Neural cell (in vitro differentiated cells): Measurements from ENCODE around the gene SPOCK3. TPM values are rescaled to one million over a fixed set of nuclear protein-coding genes. Genes with fewer than 3 reads are reported as not detected.

ENCODE experiments used
- H2AFZ ChIP-seq: fragments of 200-600, 300-800 bp; sonication (generic), shearing (Covaris generic); 2 replicates; pipeline ENCODE4 v1.6.0; 2014; ENCODE audit warnings: low read depth, mild to moderate bottlenecking, antibody characterized with exemption, low read length, moderate library complexity
- H3F3A ChIP-seq: fragments of 200-600 bp; shearing (Covaris generic); 2 replicates; pipeline ENCODE4 v1.6.1; 2016; ENCODE audit warnings: mild to moderate bottlenecking, moderate library complexity, mixed read lengths, antibody characterized with exemption, low read length; ENCODE audit not compliant: insufficient read depth, poor library complexity, severe bottlenecking
- H3K27ac ChIP-seq: fragments of 200-600, 300-800 bp; sonication (generic), shearing (Covaris generic); 2 replicates; pipeline ENCODE4 v1.5.1; 2014; ENCODE audit warnings: mild to moderate bottlenecking, low read length, moderate library complexity
- H3K27me3 ChIP-seq: fragments of 300-800, 200-600 bp; sonication (generic), shearing (Covaris generic); 2 replicates; pipeline ENCODE4 v1.6.0; 2014; ENCODE audit warnings: mild to moderate bottlenecking, low read depth, low read length, moderate library complexity; ENCODE audit not compliant: insufficient read depth
- H3K36me3 ChIP-seq: fragments of 300-800, 200-600 bp; sonication (generic), shearing (Covaris generic); 2 replicates; pipeline ENCODE4 v1.5.1; 2014; ENCODE audit warnings: mild to moderate bottlenecking, antibody characterized with exemption, low read length, moderate library complexity; ENCODE audit not compliant: insufficient read depth
- H3K4me2 ChIP-seq: fragments of 300-800, 200-600 bp; sonication (generic), shearing (Covaris generic); 2 replicates; pipeline ENCODE4 v1.6.0; 2014; ENCODE audit warnings: mild to moderate bottlenecking, low read length
- H3K4me3 ChIP-seq: fragments of 300-800, 200-600 bp; sonication (generic), shearing (Covaris generic); 2 replicates; pipeline ENCODE4 v1.5.1; 2014; ENCODE audit warnings: mild to moderate bottlenecking, low read length, moderate library complexity
- H3K79me2 ChIP-seq: fragments of 200-600 bp; shearing (Covaris generic); replicated peaks from 2 replicates; pipeline ENCODE4 v1.6.0; 2014; ENCODE audit warnings: mild to moderate bottlenecking, low read length, moderate library complexity; ENCODE audit not compliant: insufficient read depth
- H3K9ac ChIP-seq: fragments of 300-800, 200-600 bp; sonication (generic), shearing (Covaris generic); 2 replicates; pipeline ENCODE4 v1.6.1; 2016; ENCODE audit warnings: mild to moderate bottlenecking, low read length, mixed read lengths
- H3K9me2 ChIP-seq: fragments of 200-600 bp; shearing (Covaris generic); 2 replicates; pipeline ENCODE4 v1.6.1; 2016; ENCODE audit warnings: mild to moderate bottlenecking, low read length, mixed read lengths; ENCODE audit not compliant: insufficient read depth
- H3K9me3 ChIP-seq: fragments of 200-600, 300-800 bp; sonication (generic), shearing (Covaris generic); 2 replicates; pipeline ENCODE4 v1.6.1; 2016; ENCODE audit warnings: mild to moderate bottlenecking, mixed run types, low read length, moderate library complexity, mixed read lengths
- H4K20me1 ChIP-seq: fragments of 200-600 bp; shearing (Covaris generic); 2 replicates; pipeline ENCODE4 v1.6.1; 2016; ENCODE audit warnings: mild to moderate bottlenecking, mixed run types; ENCODE audit not compliant: insufficient read depth
- EP300 ChIP-seq: fragments of 450-650 bp; conservative IDR thresholded peaks from 2 replicates; pipeline ENCODE4 v1.6.1; 2014; ENCODE audit warnings: antibody characterized with exemption, mild to moderate bottlenecking, moderate library complexity; ENCODE audit not compliant: poor library complexity, severe bottlenecking
- EZH2 ChIP-seq: fragments of 200-600, 300-800 bp; shearing (Covaris generic), sonication (generic); IDR thresholded peaks from 2 replicates; pipeline ENCODE4 v1.6.1; 2014; ENCODE audit warnings: antibody characterized with exemption, low read length, borderline replicate concordance, mild to moderate bottlenecking; ENCODE audit not compliant: insufficient read depth, poor library complexity, severe bottlenecking
- MXI1 ChIP-seq: fragments of 450-650 bp; conservative IDR thresholded peaks from 2 replicates; pipeline ENCODE4 v1.6.1; 2014; ENCODE audit warnings: antibody characterized with exemption, mild to moderate bottlenecking; ENCODE audit not compliant: poor library complexity, severe bottlenecking
- POLR2AphosphoS5 ChIP-seq: IDR thresholded peaks from 2 replicates; pipeline ENCODE4 v1.6.1; 2012
- RAD21 ChIP-seq: fragments of 450-650 bp; conservative IDR thresholded peaks from 2 replicates; pipeline ENCODE4 v1.6.1; 2014; ENCODE audit warnings: antibody characterized with exemption, mild to moderate bottlenecking, moderate library complexity
- SMC3 ChIP-seq: fragments of 450-650 bp; conservative IDR thresholded peaks from 2 replicates; pipeline ENCODE4 v1.6.1; 2014; ENCODE audit warnings: antibody characterized with exemption, mild to moderate bottlenecking, moderate library complexity; ENCODE audit not compliant: poor library complexity
- TAF1 ChIP-seq: IDR thresholded peaks from 2 replicates; pipeline ENCODE4 v1.6.1; 2012; ENCODE audit warnings: low read depth
- polyA plus RNA-seq: library from polyadenylated mRNA; depleted of rRNA; stranded (reverse); fragments of >200 nt; gene quantifications from 2 replicates; pipeline ENCODE4 v1.2.3, GENCODE V29; 2014
- TF ChIP-seq, protein P1 (sequence below): fragments of 450-650 bp; IDR thresholded peaks from 2 replicates; pipeline ENCODE4 v1.5.1; 2014; ENCODE audit warnings: antibody characterized with exemption, mild to moderate bottlenecking, moderate library complexity; ENCODE audit not compliant: poor library complexity, severe bottlenecking
- TF ChIP-seq, protein P2 (sequence below): IDR thresholded peaks from 2 replicates; pipeline ENCODE4 v1.6.1; 2012; ENCODE audit warnings: borderline replicate concordance

SPOCK3 gene
- polyA plus RNA-seq, 1 donor from 2014 or later: 7.9 TPM

DNA sequence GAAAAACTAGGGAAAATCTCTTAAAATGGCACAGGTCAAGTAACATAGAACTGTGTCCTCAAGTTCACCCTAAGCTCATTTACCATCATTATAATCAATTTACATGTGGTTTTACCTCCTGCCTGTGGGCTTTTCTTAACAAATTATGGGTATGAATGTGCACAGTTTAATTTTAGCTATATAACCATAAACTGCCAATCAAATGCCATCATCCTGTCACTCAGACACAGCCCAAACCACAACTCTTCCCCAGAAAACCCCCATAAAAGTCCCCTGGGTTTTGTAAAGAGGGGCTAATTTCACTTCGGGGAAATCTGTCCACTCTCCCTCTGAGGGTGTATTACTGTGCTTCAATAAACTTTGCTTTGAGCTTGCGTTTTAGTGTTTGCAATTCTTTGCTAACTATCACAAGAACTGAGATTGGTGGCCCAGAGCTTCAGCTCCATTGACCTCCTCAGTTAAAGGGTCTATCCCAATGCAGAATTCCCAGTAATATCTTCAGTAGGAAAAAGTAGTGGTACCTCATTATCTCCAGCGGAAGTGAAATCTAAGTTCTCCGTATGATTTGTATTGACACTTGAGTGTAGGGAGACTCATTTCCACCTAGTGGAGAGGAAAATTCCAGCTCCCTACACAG, 394.6 kb downstream of the SPOCK3 start:
- Histone ChIP-seq H3K36me3 (no peaks in the 10 kb centered on the region), H3K4me2 (no peak overlapping the region), H3K9ac (no peak overlapping the region), H2AFZ (no peak overlapping the region), H3K4me3 (no peak overlapping the region), H3K79me2 (no peaks in the 10 kb centered on the region), H3K27ac (no peak overlapping the region), H3K27me3 (no peaks in the 10 kb centered on the region), H3K9me2 (no peaks in the 10 kb centered on the region), H3F3A (no peaks in the 10 kb centered on the region), H4K20me1 (no peaks in the 10 kb centered on the region), H3K9me3 (no peaks in the 10 kb centered on the region)
- TF ChIP-seq, protein P1, sequence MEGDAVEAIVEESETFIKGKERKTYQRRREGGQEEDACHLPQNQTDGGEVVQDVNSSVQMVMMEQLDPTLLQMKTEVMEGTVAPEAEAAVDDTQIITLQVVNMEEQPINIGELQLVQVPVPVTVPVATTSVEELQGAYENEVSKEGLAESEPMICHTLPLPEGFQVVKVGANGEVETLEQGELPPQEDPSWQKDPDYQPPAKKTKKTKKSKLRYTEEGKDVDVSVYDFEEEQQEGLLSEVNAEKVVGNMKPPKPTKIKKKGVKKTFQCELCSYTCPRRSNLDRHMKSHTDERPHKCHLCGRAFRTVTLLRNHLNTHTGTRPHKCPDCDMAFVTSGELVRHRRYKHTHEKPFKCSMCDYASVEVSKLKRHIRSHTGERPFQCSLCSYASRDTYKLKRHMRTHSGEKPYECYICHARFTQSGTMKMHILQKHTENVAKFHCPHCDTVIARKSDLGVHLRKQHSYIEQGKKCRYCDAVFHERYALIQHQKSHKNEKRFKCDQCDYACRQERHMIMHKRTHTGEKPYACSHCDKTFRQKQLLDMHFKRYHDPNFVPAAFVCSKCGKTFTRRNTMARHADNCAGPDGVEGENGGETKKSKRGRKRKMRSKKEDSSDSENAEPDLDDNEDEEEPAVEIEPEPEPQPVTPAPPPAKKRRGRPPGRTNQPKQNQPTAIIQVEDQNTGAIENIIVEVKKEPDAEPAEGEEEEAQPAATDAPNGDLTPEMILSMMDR: no peak
- TF ChIP-seq POLR2AphosphoS5 (no peak), EZH2 (no peak), TAF1 (no peak)

DNA sequence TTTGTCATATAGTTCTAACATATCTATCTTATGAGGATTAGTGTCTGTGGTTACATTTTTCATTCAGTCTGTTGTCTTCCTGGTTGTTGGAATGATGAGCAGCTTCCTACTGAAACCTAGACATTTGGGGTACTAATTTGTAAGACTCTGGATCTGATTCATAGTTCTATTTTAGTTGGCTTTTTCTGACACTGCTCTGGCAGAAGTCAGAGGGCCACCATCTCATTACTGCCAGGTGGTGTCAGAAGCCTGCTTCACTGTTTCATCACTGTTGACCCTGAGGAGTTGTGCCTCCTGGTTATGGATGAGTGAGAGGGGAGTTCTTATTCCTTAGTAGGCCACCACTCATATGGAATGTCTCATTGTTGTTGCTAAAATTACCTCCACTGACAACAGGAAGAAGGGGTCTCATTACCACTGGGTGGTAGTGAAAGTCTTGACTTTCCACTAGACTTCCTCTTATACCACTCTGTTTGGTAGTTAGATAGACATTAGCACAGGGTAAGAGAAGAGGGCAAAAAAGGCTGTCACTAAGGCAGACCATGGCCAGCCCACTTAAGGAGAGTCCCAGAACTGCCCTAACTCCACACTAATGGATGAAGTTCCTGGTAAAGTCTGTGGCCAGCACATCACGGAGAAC, 395.2 kb downstream of the SPOCK3 start:
- Histone ChIP-seq H3K4me2 (no peak overlapping the region), H3K9me2 (no peaks in the 10 kb centered on the region), H3K9me3 (no peaks in the 10 kb centered on the region), H3F3A (no peaks in the 10 kb centered on the region), H3K36me3 (no peaks in the 10 kb centered on the region), H3K27me3 (no peaks in the 10 kb centered on the region), H2AFZ (no peak overlapping the region), H4K20me1 (no peaks in the 10 kb centered on the region), H3K79me2 (no peaks in the 10 kb centered on the region), H3K9ac (no peak overlapping the region), H3K4me3 (no peak overlapping the region), H3K27ac (no peak overlapping the region)
- TF ChIP-seq EP300 (no peak), RAD21 (no peak), EZH2 (no peak), SMC3 (no peak), TAF1 (no peak), POLR2AphosphoS5 (no peak), MXI1 (no peak)
- TF ChIP-seq, protein P1: no peak
- TF ChIP-seq, protein P2, sequence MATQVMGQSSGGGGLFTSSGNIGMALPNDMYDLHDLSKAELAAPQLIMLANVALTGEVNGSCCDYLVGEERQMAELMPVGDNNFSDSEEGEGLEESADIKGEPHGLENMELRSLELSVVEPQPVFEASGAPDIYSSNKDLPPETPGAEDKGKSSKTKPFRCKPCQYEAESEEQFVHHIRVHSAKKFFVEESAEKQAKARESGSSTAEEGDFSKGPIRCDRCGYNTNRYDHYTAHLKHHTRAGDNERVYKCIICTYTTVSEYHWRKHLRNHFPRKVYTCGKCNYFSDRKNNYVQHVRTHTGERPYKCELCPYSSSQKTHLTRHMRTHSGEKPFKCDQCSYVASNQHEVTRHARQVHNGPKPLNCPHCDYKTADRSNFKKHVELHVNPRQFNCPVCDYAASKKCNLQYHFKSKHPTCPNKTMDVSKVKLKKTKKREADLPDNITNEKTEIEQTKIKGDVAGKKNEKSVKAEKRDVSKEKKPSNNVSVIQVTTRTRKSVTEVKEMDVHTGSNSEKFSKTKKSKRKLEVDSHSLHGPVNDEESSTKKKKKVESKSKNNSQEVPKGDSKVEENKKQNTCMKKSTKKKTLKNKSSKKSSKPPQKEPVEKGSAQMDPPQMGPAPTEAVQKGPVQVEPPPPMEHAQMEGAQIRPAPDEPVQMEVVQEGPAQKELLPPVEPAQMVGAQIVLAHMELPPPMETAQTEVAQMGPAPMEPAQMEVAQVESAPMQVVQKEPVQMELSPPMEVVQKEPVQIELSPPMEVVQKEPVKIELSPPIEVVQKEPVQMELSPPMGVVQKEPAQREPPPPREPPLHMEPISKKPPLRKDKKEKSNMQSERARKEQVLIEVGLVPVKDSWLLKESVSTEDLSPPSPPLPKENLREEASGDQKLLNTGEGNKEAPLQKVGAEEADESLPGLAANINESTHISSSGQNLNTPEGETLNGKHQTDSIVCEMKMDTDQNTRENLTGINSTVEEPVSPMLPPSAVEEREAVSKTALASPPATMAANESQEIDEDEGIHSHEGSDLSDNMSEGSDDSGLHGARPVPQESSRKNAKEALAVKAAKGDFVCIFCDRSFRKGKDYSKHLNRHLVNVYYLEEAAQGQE: no peak
